Pulmonary artery endothelial cell (primary cell): Measurements from ENCODE around the gene TMEM253. TPM values are rescaled to one million over a fixed set of nuclear protein-coding genes. Genes with fewer than 3 reads are reported as not detected.

ENCODE experiments used
- DNase-seq: peaks from one replicate; pipeline ENCODE4 v3.0.0-alpha.2; 2011; ENCODE audit warnings: low read depth, low spot score
- total RNA-seq: library from RNA; depleted of rRNA; stranded (reverse); fragments of >200 nt; gene quantifications from 2 replicates; pipeline ENCODE4 v1.2.3, GENCODE V29; 2014

Gene TMEM253
- total RNA-seq, 1 donor from 2014 or later = not detected

GRCh38 chr14:21103710-21104447 is 3.0 kb downstream of the TMEM253 start:
- peak; percentile 88 for DNase-seq

GRCh38 chr14:21104448-21105060 is 3.7 kb downstream of the TMEM253 start:
- DNase-seq = peak; percentile 33

DNA sequence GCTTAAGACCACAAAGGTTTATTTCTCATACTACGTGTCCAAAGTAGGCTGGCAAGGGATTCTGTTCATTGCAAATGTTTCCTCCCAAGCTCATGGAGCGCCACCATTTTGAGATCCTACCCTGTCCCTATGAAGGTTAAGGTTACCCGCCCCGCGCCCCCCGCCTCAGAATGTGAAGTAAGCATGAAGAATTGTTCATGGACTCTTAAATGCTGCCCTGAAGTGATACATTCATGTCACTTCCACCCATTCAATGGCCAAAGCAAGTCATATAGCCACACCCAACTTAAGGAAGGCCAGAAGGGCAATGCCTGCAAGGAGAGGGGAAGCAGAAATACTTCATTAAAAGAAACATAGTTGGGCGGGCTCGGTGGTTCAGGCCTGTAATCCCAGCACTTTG is 4.2 kb downstream of the TMEM253 start:
- no peak for DNase-seq

GRCh38 chr14:21106176-21106497 is 5.3 kb downstream of the TMEM253 start:
- DNase-seq = no peak

DNA sequence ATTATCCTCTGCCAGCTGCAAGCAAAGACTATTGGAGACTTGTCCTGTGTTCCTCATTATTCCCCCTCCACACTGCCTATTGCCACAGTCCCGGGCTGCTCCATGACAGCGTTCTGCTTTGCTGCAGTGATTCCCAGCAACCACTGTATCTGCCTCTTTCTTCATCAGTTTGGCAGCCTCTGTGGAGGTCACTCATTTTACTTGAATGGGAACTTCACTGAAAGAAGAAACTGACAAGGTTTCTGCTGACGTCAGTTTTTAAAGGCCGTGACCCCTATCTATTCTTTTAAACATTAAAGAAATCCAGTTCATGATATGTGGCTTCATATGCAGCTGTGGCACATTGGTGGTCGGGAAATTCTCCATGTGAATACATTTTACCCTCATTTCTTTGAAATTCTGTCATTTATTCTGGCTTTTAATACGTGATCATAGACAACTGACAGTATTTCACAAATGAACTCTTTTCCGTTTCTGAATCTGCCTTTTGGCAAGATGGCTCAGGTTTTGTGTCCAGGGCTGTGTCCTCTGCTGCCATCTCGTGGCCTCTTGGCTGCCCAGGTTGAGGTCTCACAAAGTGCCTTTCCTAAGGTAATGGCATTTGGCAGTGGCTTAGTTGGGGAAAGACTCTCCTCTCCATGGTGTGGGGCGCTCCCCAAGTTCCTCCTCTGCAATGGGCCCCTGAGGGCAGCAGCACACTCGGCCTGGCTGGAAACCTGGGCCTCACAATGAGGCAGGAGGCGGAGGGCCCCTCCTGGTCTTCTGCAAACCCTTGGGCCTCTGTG is 5.8 kb downstream of the TMEM253 start:
- no peak for DNase-seq

- no peak for DNase-seq
Observed at GRCh38 chr14:21107283-21107800, 6.5 kb downstream of the TMEM253 start.

- DNase-seq = no peak
Observed at GRCh38 chr14:21108791-21109190, 7.9 kb downstream of the TMEM253 start.

- DNase-seq = no peak
Observed at GRCh38 chr14:21109377-21110138, 8.7 kb downstream of the TMEM253 start.

DNA sequence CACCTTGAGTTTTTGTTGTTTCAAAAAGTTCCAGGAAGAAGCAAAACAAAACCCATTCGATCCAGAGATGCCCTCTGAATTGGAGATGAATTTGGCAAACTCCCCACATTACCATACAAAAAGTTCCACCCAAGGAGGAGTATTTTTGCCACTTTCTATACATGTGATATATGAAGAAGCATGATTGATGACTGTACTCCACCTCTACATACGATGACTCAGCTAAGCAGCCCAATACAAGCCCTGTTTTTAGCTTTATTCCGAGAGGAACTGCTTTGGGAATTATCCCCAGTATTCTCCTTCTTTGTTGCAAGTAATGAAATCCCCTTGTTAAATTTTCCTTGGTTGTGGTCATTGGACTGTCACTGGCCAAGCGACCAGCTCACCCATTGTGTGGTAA is 11.4 kb downstream of the TMEM253 start:
- DNase-seq = no peak

GRCh38 chr14:21113369-21113768 is 12.5 kb downstream of the TMEM253 start:
- no peak for DNase-seq

DNA sequence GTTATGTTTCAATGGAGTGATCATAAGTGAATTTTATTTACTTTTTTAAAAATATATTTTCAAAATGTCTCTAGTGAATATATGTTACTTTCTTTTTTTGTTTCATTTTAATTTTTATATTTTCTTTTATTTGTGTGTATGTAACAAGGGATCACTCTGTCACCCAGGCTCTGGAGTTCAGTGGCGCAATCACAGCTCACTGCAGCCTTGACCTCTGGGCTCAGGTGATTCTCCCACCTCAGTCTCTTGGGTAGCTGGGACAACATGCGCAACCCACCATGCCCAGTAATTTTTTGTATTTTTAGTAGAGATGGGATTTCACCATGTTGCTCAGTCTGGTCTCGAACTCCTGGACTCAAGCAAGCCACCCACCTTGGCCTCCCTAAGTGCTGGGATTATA is 18.1 kb downstream of the TMEM253 start:
- DNase-seq = no peak

- no peak for DNase-seq
Observed at GRCh38 chr14:21120686-21121085, 19.8 kb downstream of the TMEM253 start.

GRCh38 chr14:21121122-21121521 is 20.3 kb downstream of the TMEM253 start:
- DNase-seq = no peak

DNA sequence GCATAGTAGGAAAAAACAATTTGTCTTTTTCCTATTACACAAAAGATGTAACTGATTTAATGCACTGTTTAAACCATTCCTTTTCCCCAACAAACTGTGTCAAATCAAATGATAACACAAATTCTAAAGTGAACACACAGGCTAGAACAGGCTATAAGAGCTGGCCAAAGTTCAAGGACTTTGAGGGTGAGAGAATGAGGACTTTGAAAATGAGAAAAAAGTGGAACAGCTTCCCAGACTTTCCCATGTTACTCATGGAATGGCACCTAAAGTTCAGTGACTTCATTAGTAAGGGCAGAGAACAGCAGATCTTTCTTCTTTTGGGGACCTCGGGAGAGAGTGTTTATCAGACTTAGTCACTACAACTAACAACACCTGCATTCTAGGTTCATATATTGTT is 22.6 kb downstream of the TMEM253 start:
- no peak for DNase-seq

DNA sequence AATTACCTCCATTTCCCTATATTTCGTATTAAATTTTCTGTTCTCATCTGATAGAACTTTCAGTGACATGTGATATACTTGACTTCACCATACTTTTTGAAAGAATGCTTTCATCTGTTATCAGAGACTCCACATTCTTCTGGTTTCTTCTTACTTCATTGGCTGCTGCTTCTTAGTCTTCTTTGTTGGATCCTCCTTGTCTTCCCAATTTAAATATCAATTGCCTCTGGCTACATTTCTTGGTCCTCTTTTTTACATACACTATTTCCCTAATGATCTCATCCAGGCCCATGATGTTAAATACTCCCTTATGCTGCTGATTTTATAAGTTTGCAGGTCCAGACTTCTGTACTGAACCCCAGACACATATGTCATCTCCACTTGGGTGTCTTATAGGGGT is 33.0 kb downstream of the TMEM253 start:
- DNase-seq = no peak

DNA sequence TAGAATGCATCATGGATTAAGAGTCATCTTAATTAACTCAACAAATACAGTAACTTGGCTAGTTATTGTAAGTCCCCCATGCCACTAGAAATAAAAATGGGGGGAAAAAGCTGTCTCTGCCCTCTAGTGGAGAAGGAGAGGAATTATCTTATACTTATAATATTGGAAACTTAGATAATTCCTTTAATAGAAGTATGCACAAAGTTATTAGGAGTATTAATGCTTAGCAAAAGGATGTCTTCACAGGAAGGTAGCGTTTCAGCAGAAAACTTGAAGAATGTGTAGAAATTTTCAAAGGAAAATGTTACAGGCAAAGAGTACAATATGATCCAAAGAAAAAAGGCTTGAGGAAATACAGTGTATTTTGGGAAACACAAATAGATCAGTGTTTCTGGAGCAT is 35.2 kb downstream of the TMEM253 start:
- no peak for DNase-seq

DNA sequence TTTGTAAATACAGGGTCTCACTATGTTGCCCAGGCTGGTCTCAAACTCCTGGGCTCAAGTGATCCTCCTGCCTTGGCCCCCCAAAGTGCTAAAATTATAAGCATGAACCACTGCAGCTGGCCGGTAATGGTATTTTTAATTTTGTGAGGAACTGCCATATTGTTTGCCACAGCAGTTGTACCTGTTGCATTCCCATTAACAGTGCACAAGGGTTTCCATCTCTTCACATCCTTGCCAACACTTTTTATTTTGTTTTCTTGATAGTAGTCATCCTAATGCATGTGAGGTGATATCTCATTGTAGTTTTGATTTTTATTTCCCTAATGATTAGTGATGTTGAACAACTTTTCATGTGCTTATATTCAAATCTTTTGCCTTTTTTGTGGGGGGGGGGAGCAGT is 41.5 kb downstream of the TMEM253 start:
- DNase-seq = no peak

DNA sequence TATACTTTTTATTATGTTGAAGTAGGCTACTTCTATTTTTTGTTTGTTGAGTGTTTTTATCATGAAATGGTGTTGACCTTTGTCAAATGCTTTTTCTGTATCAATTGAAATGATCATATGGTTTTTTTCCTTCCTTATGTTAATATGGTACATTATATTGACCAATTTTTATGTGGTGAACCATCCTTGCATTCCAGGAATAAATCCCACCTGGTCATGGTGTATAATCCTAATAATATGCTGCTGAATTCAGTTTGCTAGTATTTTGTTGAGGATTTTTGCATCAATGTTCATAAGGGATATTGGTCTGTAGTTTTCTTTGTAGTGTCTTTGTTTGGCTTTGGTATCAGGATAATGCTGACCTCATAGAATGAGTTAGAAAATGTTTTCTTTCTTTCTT is 44.6 kb downstream of the TMEM253 start:
- DNase-seq = no peak

- no peak for DNase-seq
Observed at GRCh38 chr14:21149641-21150367, 48.9 kb downstream of the TMEM253 start.
